SW 1271 (cell line): ENCODE data around the gene NR2F6.

Experiments used
- DNase-seq, 2 experiments: peaks; one replicate each; lab custom pipeline; 2025; lab: John Stamatoyannopoulos, UW

Gene NR2F6

GRCh38 chr19:17237747-17238706 is 7.7 kb downstream of the NR2F6 start:
- DNase-seq, result no peak

DNA sequence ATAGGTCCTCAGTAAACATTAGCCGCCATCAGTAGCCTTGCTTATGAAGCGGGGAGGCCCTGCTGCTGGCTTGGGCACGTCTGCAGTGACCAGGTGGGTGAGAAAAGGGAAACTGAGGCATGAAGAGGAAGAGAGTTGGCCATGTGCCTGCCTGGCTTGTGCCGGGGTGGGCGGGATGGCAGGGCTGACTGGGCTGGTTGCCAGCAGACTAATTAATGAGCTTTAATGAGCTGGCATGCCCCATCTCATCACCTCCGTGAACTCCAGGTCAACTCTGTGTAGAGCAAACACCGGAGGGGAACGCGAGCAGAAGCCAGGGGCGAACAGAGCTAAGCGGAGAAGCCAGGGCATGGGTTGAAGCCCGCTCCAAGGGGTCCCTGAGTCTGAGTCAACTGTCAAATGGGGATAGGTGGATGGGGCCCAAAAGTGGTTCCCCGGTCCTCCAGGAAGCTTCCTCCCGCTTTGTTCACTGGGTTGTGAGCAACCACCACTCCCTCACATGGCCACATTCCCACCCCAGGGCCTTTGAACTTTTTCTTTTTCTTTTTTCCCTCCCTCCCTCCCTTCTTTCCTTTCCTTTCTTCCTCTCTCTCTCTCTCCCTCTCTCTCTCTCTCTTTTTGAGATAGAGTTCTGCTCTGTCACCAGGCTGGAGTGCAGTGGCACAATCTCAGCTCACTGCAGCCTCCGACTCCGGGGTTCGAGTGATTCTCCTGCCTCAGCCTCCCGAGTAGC is 8.7 kb downstream of the NR2F6 start:
- DNase-seq, result no peak

- peak in 1 of 2 experiments; percentile 70 for DNase-seq
Observed at GRCh38 chr19:17235971-17236777, 9.5 kb downstream of the NR2F6 start.

- DNase-seq, result peak in 1 of 2 experiments; percentile 67
Observed at GRCh38 chr19:17235300-17235970, 10.3 kb downstream of the NR2F6 start.

DNA sequence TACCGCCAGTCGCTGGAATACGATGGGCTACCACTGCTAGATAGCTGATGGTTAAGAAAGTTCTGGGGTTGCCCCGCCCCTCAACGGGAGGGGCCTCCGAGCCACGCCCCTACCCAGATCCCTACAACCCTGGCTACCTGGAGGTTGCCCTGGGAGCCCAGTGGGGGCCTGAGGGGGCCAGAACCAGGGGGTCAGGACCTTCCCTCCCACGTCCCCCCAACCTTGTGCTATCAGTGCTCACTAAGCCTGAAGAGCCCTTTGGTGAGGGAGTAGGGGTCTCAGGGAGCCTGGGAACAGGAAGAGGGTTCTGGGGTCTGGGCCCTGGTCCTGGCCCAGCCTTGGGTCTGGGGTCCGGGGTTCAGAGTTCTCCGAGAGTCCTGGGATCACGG is 10.8 kb downstream of the NR2F6 start:
- peak in 1 of 2 experiments; percentile 57 for DNase-seq

DNA sequence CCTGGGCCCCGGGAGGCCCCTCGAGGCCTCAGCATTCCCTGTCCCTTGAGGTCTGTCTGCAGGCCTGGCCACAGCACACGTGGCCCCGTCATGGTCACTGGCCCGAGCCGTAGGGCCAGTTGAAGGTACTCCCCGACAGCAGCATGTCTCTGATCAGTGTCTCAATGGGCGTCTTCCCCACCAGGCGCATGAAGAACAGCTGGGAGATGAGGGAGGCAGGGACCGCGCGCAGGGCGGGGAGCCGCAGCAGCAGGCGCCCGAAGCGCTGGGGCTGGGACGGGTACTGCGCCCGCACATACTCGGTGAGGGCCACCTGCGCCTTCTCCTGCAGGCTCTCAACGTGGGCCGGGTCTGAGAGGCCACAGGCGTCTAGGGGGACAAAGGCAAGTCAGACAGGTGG is 13.5 kb downstream of the NR2F6 start:
- DNase-seq, result no peak

GRCh38 chr19:17229890-17230289 is 15.8 kb downstream of the NR2F6 start:
- no peak for DNase-seq

DNA sequence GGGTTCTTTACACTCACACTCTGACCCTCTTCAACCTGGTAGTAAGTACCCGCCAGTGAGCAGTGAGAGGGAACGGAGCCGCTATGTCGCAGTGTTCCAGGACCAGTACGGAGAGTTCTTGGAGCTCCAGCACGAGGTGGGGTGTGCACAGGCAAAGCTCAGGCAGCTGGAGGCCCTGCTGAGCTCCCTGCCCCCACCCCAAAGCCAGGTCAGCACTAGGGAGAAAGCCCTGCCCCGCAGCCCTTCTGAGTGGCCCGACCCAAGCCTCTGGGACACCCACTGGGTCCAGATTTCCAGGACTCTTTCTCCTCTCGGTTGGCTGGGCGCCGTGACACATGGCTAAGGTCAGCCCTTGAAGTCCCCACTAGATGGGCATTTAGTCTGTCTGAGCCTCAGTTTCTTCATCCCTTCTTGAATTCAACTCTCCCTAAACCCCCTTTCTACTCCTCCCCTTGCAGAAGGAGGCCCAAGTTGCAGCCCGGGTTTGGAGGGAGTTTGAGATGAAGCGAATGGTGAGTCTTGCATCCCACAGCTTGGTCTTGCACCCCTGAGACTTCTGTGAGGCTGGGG is 17.8 kb downstream of the NR2F6 start:
- no peak for DNase-seq

DNA sequence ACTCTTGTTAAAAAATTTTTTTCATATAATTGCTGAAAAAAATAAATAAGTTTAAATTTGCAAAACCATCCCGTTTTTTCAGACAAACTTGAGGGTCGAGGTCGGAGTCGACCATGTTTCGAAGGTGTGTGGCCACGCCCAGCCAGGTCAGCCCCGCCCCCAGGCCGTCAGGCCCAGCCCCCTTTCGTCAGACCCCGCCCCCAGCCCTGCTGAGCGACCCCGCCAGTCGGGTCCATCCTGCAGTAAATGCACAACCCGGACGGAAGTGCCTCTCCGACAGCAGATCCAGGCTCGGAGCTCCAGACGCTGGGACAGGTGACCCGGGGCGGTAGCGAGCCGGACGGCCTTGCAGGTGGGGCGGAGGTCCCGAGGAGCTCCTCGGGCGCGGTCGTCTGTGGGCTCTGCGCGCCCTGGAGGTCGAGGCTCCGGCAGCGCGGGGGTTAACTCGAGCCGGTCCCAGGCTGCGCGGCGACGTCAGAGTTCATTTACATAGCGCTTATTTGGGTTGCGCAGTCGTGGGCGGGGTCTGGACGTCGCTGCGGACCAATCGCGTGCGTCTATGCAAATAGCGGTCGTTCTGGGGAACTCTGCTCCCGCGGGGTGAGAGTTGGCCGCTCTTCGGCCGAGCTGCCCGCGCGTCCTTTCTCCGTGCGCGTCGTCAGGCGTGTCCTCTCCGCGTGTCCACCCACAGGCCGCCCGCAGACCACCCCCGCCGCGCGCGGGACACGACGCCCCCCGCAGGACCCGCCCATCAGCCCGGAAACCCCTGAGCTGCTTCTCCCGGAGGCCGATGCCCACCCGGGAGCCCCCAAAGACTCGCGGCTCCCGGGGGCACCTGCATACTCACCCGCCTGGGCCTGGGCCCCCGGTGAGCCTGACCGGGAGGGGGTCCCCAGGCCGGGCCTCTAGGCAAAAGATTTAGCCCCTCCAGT is 19.5 kb downstream of the NR2F6 start, which contains the start of gene OCEL1:
Gene OCEL1 (plus strand): TSS at position 225 of the 932 bp plus-strand sequence. CDS start 22 bp downstream, at position 247.
- DNase-seq, result peak; percentile 93 to 96

GRCh38 chr19:17225053-17225452 is 20.7 kb downstream of the NR2F6 start:
- no peak for DNase-seq

DNA sequence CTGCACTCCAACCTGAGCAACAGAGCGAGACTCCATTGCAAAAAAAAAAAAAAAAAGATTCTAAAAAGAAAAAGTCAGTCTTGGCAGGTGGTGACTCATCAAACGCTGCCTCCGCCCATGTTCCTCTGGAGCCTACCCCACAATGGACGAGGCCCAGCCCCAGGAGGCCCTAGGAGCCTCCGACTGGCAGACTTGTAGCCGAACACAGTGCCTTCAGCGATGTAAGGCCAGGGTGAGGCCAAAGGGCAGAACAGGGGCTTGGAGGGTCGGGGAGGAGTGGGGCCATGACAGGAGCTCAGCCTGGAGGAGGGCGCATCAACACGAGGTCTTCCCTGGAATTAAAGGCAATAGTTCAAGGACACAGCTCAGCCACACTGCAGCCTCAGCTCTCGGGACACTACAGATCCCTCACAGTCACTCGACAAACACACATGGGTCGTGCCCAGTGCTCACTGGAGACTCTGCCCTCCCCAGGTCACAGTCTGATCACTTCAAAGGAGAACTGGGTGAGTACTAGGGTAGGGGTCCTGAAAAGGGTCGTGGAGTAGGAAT is 25.4 kb downstream of the NR2F6 start:
- DNase-seq, result peak in 1 of 2 experiments; percentile 48

DNA sequence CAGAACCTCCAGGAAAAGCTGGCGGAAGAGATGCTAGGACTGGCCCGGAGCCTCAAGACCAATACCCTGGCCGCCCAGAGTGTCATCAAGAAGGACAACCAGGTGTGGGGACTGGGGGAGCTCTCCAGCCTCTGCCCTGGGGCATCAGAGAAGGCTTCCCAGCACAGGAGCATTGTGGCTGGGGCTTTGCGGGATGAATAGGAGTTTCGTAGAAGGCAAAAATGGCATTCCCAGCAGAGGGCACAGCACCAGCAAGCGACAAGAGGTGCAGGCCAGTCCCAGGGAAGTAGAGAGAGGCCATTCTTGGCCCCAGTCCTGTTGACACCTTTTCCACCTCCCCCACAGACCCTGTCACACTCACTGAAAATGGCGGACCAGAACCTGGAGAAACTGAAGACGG is 26.4 kb downstream of the NR2F6 start:
- DNase-seq, result no peak

- DNase-seq, result no peak
Observed at GRCh38 chr19:17216058-17216670, 29.6 kb downstream of the NR2F6 start.

- peak; percentile 64 to 85 for DNase-seq
Observed at GRCh38 chr19:17215127-17215971, 30.4 kb downstream of the NR2F6 start, which contains the start of gene USE1. Gene USE1, plus strand, starts transcription at chr19:17215357. Its CDS starts 49 bp downstream, at chr19:17215406.

- no peak for DNase-seq
Observed at GRCh38 chr19:17214508-17215126, 31.1 kb downstream of the NR2F6 start.

GRCh38 chr19:17213334-17213733 is 32.4 kb downstream of the NR2F6 start:
- DNase-seq, result no peak
